SK-MEL-5 (cell line): ENCODE results near the gene RNF8. TPM values are rescaled to one million over a fixed set of nuclear protein-coding genes. Genes with fewer than 3 reads are reported as not detected.
"Not testable (repeated sequence)": the region's sequence is repeated elsewhere in the genome, so short reads cannot be mapped to it uniquely, and the experiment has no call there.

Experiments
- DNase-seq: peaks from one replicate; pipeline ENCODE4 v3.0.0-alpha.2; 2016; ENCODE audit warnings: low read depth, low spot score
- in situ Hi-C: cut with HindIII; loops from 2 replicates; pipeline ENCODE4 v1.10.0; 2016; ENCODE audit warnings: low sequenced_read_pairs, high pct_unique_total_duplicates, low pct_unique_long_range_greater_than_20kb
- polyA plus RNA-seq, 2 experiments: library from polyadenylated mRNA; depleted of rRNA; stranded (reverse); fragments of >200 nt; gene quantifications; 2 replicates each; pipeline ENCODE4 v1.2.3, GENCODE V29; 2015
- total RNA-seq: library from RNA; depleted of rRNA; stranded (reverse); fragments of >200 nt; shearing (Covaris generic); gene quantifications from 2 replicates; pipeline ENCODE4 v1.2.3, GENCODE V29; 2014; rRNA removed

RNF8 gene
- 23.4 and 29.0 TPM in 2 replicates for total RNA-seq
- 19.4 and 21.7 TPM in 2 replicates for polyA plus RNA-seq (2015; cell fraction: cytosol; rRNA removed)
- polyA plus RNA-seq (2015; cell fraction: nucleus; rRNA removed), result 19.4 and 27.3 TPM in 2 replicates

GRCh38 chr6:37353761-37354525 is at the start of gene RNF8:
TSS of gene RNF8 (plus strand) at chr6:37353983. CDS start at chr6:37354165, 182 bp downstream.
- peak; percentile 84 for DNase-seq
- in situ Hi-C loops, result no loop called here

- in situ Hi-C loops, result no loop called here
- DNase-seq, result no peak
These were observed 49.0 kb upstream of the RNF8 start for GRCh38 chr6:37304766-37305165.

GRCh38 chr6:37305841-37306425 is 47.9 kb upstream of the RNF8 start:
- DNase-seq, result no peak
- in situ Hi-C loops, result no loop called here

GRCh38 chr6:37306624-37307222 is 47.1 kb upstream of the RNF8 start:
- in situ Hi-C loops, result no loop called here
- DNase-seq, result no peak

GRCh38 chr6:37307484-37307883 is 46.3 kb upstream of the RNF8 start:
- in situ Hi-C loops, DNase-seq: not testable (repeated sequence)

GRCh38 chr6:37308069-37308815 is 45.5 kb upstream of the RNF8 start:
- DNase-seq, result no peak
- in situ Hi-C loops, result no loop called here

- in situ Hi-C loops, result no loop called here
- no peak for DNase-seq
These were observed 44.7 kb upstream of the RNF8 start for GRCh38 chr6:37309046-37309445.

GRCh38 chr6:37309692-37310091 is 44.1 kb upstream of the RNF8 start:
- DNase-seq, result no peak
- in situ Hi-C loops, result no loop called here

GRCh38 chr6:37310966-37311365 is 42.8 kb upstream of the RNF8 start:
- DNase-seq, result no peak
- in situ Hi-C loops, result no loop called here

GRCh38 chr6:37311741-37312473 is 41.9 kb upstream of the RNF8 start:
- in situ Hi-C loops, result no loop called here
- peak; percentile 95 for DNase-seq

GRCh38 chr6:37313723-37314486 is 39.9 kb upstream of the RNF8 start:
- in situ Hi-C loops, result no loop called here
- DNase-seq, result no peak

- in situ Hi-C loops, result no loop called here
- peak; percentile 81 for DNase-seq
These were observed 39.2 kb upstream of the RNF8 start for GRCh38 chr6:37314487-37315156.

GRCh38 chr6:37315157-37315515 is 38.6 kb upstream of the RNF8 start:
- no peak for DNase-seq
- in situ Hi-C loops, result no loop called here

GRCh38 chr6:37316071-37316470 is 37.7 kb upstream of the RNF8 start:
- in situ Hi-C loops, result no loop called here
- no peak for DNase-seq

- DNase-seq, result peak; percentile 92
- in situ Hi-C loops, result no loop called here
These were observed 36.3 kb upstream of the RNF8 start for GRCh38 chr6:37317312-37318038.

GRCh38 chr6:37319156-37319555 is 34.6 kb upstream of the RNF8 start:
- in situ Hi-C loops, result no loop called here
- DNase-seq, result no peak
